Activated CD4-positive, alpha-beta T cell treated with anti-CD3 and anti-CD28 coated beads for 36 hours (primary cell): ENCODE data around the gene ICE1. TPM values are rescaled to one million over a fixed set of nuclear protein-coding genes. Genes with fewer than 3 reads are reported as not detected.
A peak's percentile ranks its signal among the peaks of the same experiment; 100 is the strongest.

Experiments used
- ATAC-seq: fragments of 200-7000 bp; cut with Tn5 transposase; one replicate; pipeline ENCODE4 v1.10.0; 2021; ENCODE audit warnings: mild to moderate bottlenecking, moderate library complexity
- CTCF ChIA-PET: fragments of 350-600 bp; sonication (Branson Sonifier 250); formaldehyde crosslinking; loops from one replicate; lab custom pipeline; 2021; ENCODE audit warnings: antibody characterized with exemption; lab: Charles Lee
- POLR2A ChIA-PET: fragments of 350-600 bp; sonication (Branson Sonifier 250); formaldehyde crosslinking; loops from one replicate; lab custom pipeline; 2021; ENCODE audit warnings: antibody characterized with exemption, inconsistent platforms; lab: Charles Lee
- DNase-seq: peaks from one replicate; pipeline ENCODE4 v3.0.0-alpha.2; 2020
- H3K27ac Mint-ChIP-seq: one replicate; pipeline ENCODE4 v1.8.0; 2021; ENCODE audit warnings: mixed read lengths
- H3K27me3 Mint-ChIP-seq: one replicate; pipeline ENCODE4 v1.8.0; 2021; ENCODE audit warnings: mixed read lengths
- H3K36me3 Mint-ChIP-seq: one replicate; pipeline ENCODE4 v1.8.0; 2021; ENCODE audit warnings: low read depth, mixed read lengths
- H3K4me1 Mint-ChIP-seq: one replicate; pipeline ENCODE4 v1.8.0; 2021; ENCODE audit warnings: mixed read lengths
- H3K4me3 Mint-ChIP-seq: one replicate; pipeline ENCODE4 v1.8.0; 2021; ENCODE audit warnings: mild to moderate bottlenecking, moderate library complexity, mixed read lengths
- H3K9me3 Mint-ChIP-seq: one replicate; pipeline ENCODE4 v1.8.0; 2021; ENCODE audit warnings: low read depth, mixed read lengths
- intact Hi-C, 2 experiments: fragments of 100-400 bp; cut with DNase I in 1 of 2; cut with micrococcal nuclease in 1 of 2; formaldehyde crosslinking; loops; one replicate each; pipeline versions ENCODE4 v1.14.2 to v1.15.1; 2022 to 2024; cut with DNase I, micrococcal nuclease
- total RNA-seq, 2 experiments: library from RNA; stranded (reverse); gene quantifications; one replicate each; pipeline ENCODE4 v1.2.3, GENCODE V29; 2021

Gene ICE1, protein sequence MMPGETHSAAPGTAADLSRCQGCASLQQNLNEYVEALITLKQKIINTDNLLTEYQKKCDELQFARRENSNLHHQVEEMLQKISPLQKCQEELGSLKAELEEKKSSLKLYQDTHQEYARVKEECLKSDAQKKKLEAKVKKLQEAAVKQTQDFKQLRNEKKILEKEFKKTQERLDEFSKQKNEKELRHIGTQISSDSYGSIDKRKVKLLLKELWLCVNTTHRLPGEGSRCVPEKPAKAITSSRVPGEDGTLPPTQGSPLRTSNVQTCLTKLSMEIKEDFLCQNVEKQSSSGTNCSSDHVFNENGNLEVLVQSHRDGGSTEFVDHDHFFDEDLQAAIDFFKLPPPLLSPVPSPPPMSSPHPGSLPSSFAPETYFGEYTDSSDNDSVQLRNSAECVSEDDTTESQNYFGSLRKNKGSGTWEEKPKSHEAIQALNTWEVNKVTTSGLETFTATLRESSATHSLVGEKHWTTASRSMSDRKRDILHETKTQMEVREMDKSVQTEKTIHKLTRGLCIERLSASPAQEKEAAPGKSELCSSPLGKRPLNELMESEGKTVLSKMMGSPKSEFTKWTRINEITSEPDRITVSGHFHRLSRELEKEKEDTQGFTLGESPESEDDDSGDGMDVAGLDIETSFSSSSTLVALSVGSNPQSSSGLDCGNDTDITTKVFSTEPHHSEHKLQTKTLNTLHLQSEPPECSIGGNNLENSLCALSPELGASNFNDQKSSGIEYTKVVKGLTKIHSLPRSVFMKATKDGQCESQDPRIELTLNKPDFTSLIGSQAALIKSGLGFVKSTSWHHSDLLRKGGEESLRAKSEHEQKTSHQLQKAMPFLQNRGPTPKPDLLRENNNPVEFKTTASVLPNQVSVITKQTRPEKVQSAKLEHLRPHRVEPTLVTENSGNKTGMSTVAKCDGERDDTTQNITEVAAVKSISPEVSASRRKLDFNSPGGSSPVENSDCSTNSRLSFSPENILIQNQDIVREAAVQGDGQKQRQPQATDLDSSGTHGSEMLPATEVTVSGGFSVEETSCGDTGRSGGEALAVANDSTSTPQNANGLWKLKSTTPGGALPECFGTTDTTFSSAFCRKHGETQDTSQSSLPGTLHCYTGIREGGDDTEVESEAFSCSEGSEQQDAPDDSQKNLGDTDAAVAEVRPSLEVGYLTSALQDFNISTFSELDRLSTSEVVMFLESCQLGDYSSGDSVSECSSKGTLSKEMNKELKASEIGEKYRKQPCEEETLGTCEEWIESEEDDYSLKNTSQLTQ (N-terminal part only)
- 10 to 100 TPM; 26.5 to 27.4 TPM for total RNA-seq

- ChIA-PET POLR2A (interaction anchor here (0.6 to 1.0 kb wide), 2 partner anchors 111 to 956 kb away, joined by 3 to 4 read pairs; partner anchors contain the start of gene MED10), CTCF (interaction anchor here (0.6 to 1.3 kb wide), 4 partner anchors 14 to 243 kb away, joined by 3 read pairs; no protein-coding TSS in a partner anchor)
- ATAC-seq (peak; percentile 91), DNase-seq (peak; percentile 95)
- no peaks in the 10 kb centered on the region for H3K27me3 Mint-ChIP-seq
- peak within 1 kb of the TSS; percentile 91 for H3K27ac Mint-ChIP-seq
- H3K4me1 Mint-ChIP-seq = peaks cover 12% of the 10 kb centered on the region
- intact Hi-C loops = loop anchor here (1.0 to 10.0 kb wide), 9 partner anchors 101 to 1407 kb away; partner anchors contain the start of genes MED10 (in 2 of the 2), TENT4A (in 2 of the 2), NSUN2 (in 1 of the 2) and SRD5A1 (in 1 of the 2)
- H3K36me3 Mint-ChIP-seq = peaks cover 3% of the 10 kb centered on the region
- H3K9me3 Mint-ChIP-seq = no peaks in the 10 kb centered on the region
- peak within 1 kb of the TSS; percentile 90 for H3K4me3 Mint-ChIP-seq
These were observed at the start of gene ICE1 for GRCh38 chr5:5421961-5422818. ICE1 (plus strand) TSS chr5:5422677; CDS start chr5:5422916, 239 bp downstream.

DNA sequence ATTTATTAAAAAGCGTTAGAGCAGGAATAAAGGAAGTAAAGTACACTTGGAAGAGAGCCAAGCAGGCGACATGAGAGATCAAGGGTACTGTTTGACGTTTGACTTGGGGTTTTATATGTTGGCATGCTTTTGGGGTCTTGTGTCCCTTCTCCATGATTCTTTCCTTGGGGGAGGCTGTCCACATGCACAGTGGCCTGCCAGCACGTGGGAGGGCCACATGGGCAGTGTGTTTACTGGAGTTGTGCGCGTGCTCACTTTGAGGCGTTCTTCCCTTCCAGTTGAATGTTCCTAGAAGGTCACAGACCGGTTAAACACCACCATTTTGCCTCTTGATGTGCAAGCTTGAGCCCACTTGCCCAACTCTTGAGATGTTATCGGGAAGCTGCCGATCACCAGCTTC, 49.5 kb upstream of the ICE1 start:
- no peak overlapping the region for H3K4me3 Mint-ChIP-seq
- no peak for DNase-seq
- no peaks in the 10 kb centered on the region for H3K36me3 Mint-ChIP-seq
- no peaks in the 10 kb centered on the region for H3K9me3 Mint-ChIP-seq
- H3K4me1 Mint-ChIP-seq = no peaks in the 10 kb centered on the region
- ChIA-PET CTCF (no interaction called here), POLR2A (no interaction called here)
- no peak overlapping the region for H3K27ac Mint-ChIP-seq
- no peaks in the 10 kb centered on the region for H3K27me3 Mint-ChIP-seq
- intact Hi-C loops = no loop called here
- no peak for ATAC-seq

GRCh38 chr5:5373351-5373989, 49.0 kb upstream of the ICE1 start:
- ATAC-seq (no peak), DNase-seq (no peak)
- CTCF ChIA-PET = no interaction called here
- H3K36me3 Mint-ChIP-seq = no peaks in the 10 kb centered on the region
- no peaks in the 10 kb centered on the region for H3K27me3 Mint-ChIP-seq
- POLR2A ChIA-PET = no interaction called here
- no peak overlapping the region for H3K4me3 Mint-ChIP-seq
- H3K9me3 Mint-ChIP-seq = no peaks in the 10 kb centered on the region
- intact Hi-C loops = no loop called here
- H3K27ac Mint-ChIP-seq = no peak overlapping the region
- H3K4me1 Mint-ChIP-seq = no peaks in the 10 kb centered on the region

- ChIA-PET CTCF (no interaction called here), POLR2A (no interaction called here)
- ATAC-seq (no peak), DNase-seq (no peak)
- intact Hi-C loops = no loop called here
- no peaks in the 10 kb centered on the region for H3K9me3 Mint-ChIP-seq
- H3K4me1 Mint-ChIP-seq = no peaks in the 10 kb centered on the region
- no peak overlapping the region for H3K27ac Mint-ChIP-seq
- H3K36me3 Mint-ChIP-seq = no peaks in the 10 kb centered on the region
- H3K27me3 Mint-ChIP-seq = no peaks in the 10 kb centered on the region
- no peak overlapping the region for H3K4me3 Mint-ChIP-seq
These were observed 48.3 kb upstream of the ICE1 start for GRCh38 chr5:5374009-5374715.

GRCh38 chr5:5377780-5378179, 44.7 kb upstream of the ICE1 start:
- no peaks in the 10 kb centered on the region for H3K4me1 Mint-ChIP-seq
- H3K27ac Mint-ChIP-seq = no peak overlapping the region
- no peak overlapping the region for H3K4me3 Mint-ChIP-seq
- no peaks in the 10 kb centered on the region for H3K36me3 Mint-ChIP-seq
- ChIA-PET CTCF (no interaction called here), POLR2A (no interaction called here)
- DNase-seq = no peak
- no peaks in the 10 kb centered on the region for H3K27me3 Mint-ChIP-seq
- ATAC-seq = no peak
- no peaks in the 10 kb centered on the region for H3K9me3 Mint-ChIP-seq
- intact Hi-C loops = no loop called here

DNA sequence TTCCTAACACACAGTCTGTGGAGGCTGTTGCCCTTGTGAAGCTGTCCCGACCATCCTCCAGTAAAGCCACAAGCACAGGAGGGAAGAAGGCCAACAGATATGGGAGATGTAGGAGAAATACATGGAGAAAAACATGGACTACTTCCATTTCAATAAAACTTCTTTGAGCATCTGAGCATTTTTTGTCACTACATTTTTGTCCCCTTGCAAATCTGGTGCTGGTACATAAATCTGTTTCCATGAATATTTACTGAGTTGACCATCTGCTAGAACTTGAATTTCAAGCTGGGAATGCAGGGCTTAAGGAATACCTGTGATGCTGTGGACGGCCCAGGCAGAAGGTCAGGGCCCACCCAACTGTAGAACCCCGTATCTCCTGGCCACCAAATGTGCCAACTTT, 43.9 kb upstream of the ICE1 start:
- H3K27me3 Mint-ChIP-seq = no peaks in the 10 kb centered on the region
- no peak for ATAC-seq
- H3K4me1 Mint-ChIP-seq = no peaks in the 10 kb centered on the region
- no peak overlapping the region for H3K27ac Mint-ChIP-seq
- no peaks in the 10 kb centered on the region for H3K9me3 Mint-ChIP-seq
- no peaks in the 10 kb centered on the region for H3K36me3 Mint-ChIP-seq
- DNase-seq = no peak
- POLR2A ChIA-PET = no interaction called here
- CTCF ChIA-PET = no interaction called here
- H3K4me3 Mint-ChIP-seq = no peak overlapping the region
- intact Hi-C loops = no loop called here

GRCh38 chr5:5380298-5380697, 42.2 kb upstream of the ICE1 start:
- ChIA-PET POLR2A (no interaction called here), CTCF (no interaction called here)
- intact Hi-C loops = no loop called here
- no peaks in the 10 kb centered on the region for H3K4me1 Mint-ChIP-seq
- no peak overlapping the region for H3K4me3 Mint-ChIP-seq
- DNase-seq (no peak), ATAC-seq (no peak)
- H3K27me3 Mint-ChIP-seq = no peaks in the 10 kb centered on the region
- H3K9me3 Mint-ChIP-seq = no peaks in the 10 kb centered on the region
- no peaks in the 10 kb centered on the region for H3K36me3 Mint-ChIP-seq
- no peak overlapping the region for H3K27ac Mint-ChIP-seq

DNA sequence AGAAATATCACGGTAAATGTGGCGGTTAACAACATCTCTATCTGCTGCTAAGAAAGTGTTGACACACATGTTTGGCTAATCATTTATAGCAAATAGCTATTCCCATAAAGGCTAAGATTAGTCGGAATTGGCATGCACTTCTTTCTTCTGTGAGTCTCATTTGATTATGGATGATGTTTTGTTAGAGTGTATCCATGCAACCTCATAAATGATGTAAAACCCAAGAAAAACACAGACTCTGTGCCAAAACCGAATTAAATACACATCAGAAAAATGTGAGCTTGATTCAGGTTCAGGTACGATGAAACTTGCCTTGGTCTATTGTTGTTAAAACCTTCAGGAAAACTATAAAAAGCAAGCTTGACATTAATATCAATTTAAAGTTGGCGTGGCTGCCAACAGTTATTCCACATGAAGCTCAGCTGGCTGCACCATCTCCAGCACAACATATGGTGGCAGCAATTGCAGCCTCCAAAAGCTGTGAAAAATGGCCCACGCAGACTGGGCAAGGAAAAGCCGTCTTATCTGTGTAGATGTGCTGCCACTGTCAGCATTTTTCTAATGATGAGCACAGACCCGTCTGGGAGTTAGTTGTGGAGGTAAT, 41.1 kb upstream of the ICE1 start:
- no peaks in the 10 kb centered on the region for H3K4me1 Mint-ChIP-seq
- H3K27me3 Mint-ChIP-seq = no peaks in the 10 kb centered on the region
- H3K4me3 Mint-ChIP-seq = no peak overlapping the region
- DNase-seq = no peak
- no peaks in the 10 kb centered on the region for H3K36me3 Mint-ChIP-seq
- POLR2A ChIA-PET = no interaction called here
- no peak for ATAC-seq
- H3K9me3 Mint-ChIP-seq = no peaks in the 10 kb centered on the region
- CTCF ChIA-PET = no interaction called here
- intact Hi-C loops = no loop called here
- H3K27ac Mint-ChIP-seq = no peak overlapping the region

DNA sequence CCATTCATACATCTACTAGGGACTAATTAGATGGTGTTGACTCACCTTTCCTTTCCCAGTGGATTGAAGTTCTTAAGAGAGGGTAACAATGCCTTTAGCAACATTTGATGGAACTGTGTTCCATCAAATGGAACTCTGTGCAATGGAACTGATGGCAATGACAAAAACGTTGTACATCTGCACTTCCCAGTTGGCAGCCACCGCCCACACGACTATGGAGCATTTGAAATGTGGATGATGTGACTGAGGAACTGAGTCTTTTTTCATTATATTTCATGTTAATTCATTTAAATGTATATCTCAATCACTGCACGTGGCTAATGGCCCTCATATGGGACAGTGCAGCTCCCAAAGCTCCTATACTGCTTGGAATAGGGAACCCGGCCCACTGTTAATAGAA, 39.0 kb upstream of the ICE1 start:
- Mint-ChIP-seq H3K9me3 (no peaks in the 10 kb centered on the region), H3K36me3 (no peaks in the 10 kb centered on the region), H3K4me3 (no peak overlapping the region), H3K27ac (no peak overlapping the region), H3K27me3 (no peaks in the 10 kb centered on the region), H3K4me1 (no peaks in the 10 kb centered on the region)
- ATAC-seq (no peak), DNase-seq (no peak)
- intact Hi-C loops = no loop called here
- ChIA-PET CTCF (no interaction called here), POLR2A (no interaction called here)
